ENCODE measurements around the gene GSE1. TPM values are rescaled to one million over a fixed set of nuclear protein-coding genes. Genes with fewer than 3 reads are reported as not detected.
A peak's percentile ranks its signal among the peaks of the same experiment; 100 is the strongest.

The GSE1 gene
- total and polyA plus RNA-seq, 2 donors from 2014 or later, result 9.5 to 92.8 TPM

DNA sequence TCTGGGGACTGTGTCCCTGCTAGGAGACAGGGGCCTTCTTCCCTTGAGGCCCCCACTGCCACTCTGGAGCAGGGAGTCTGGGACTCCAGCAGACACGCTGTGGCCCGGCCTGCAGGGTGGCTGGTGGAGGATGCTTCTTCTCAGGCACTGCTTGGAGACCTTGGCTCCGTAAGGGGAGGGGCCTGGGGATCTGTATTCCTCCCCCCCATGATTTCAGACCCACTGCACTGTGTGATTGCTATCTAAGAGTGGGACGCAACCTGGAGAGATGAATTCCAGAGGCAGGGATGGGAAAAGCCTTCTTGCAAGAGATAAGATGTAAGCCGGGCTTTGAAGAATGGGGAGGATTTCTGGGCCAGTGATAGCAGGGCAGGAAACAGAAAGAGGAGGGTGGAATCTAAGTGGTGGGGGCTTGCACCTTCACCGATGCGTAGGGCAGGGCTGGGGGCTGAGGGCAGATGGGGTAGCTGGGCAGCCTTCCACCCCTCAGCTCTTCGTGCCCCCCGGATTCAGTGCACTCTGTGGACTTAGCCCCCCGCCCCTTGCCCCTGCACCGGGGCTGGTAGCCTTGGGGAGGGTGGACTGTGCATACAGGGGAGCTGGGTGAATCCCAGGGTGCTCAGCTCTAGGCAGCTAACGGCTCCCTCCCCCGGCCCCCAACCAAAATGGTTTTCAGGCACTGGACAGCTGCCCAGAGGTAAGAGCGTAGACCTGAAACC lies 5.2 kb upstream of the GSE1 start:
- TF ChIP-seq, protein P1, sequence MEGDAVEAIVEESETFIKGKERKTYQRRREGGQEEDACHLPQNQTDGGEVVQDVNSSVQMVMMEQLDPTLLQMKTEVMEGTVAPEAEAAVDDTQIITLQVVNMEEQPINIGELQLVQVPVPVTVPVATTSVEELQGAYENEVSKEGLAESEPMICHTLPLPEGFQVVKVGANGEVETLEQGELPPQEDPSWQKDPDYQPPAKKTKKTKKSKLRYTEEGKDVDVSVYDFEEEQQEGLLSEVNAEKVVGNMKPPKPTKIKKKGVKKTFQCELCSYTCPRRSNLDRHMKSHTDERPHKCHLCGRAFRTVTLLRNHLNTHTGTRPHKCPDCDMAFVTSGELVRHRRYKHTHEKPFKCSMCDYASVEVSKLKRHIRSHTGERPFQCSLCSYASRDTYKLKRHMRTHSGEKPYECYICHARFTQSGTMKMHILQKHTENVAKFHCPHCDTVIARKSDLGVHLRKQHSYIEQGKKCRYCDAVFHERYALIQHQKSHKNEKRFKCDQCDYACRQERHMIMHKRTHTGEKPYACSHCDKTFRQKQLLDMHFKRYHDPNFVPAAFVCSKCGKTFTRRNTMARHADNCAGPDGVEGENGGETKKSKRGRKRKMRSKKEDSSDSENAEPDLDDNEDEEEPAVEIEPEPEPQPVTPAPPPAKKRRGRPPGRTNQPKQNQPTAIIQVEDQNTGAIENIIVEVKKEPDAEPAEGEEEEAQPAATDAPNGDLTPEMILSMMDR (IDR thresholded peaks at IDR 0.05; ENCODE audit: borderline replicate concordance, extremely low read depth, insufficient read depth), result no peak
- FAIRE-seq (no peak), DNase-seq (peak in 1 of 5 donors; percentile 66)
- intact Hi-C loops (cut with DNase I), result no loop called here
- Histone ChIP-seq H3K27ac (ENCODE audit: low read depth in 2 of 2, low read length in 2 of 2) (no peak overlapping the region), H3K27me3 (ENCODE audit: control insufficient read depth, insufficient read depth, low read length) (no peaks in the 10 kb centered on the region), H3K4me3 (ENCODE audit: low read length in 3 of 3) (no peak overlapping the region), H3K36me3 (ENCODE audit: control insufficient read depth in 2 of 3, insufficient read depth in 3 of 3, low read length in 3 of 3) (no peaks in the 10 kb centered on the region), H3K9me3 (ENCODE audit: control insufficient read depth in 2 of 3, insufficient read depth in 1 of 3, low read length in 3 of 3) (no peaks in the 10 kb centered on the region), H3K9ac (ENCODE audit: low read length in 3 of 3) (peak overlapping the region in 1 of 3 donors; percentile 19), H3K4me1 (ENCODE audit: control insufficient read depth in 2 of 3, insufficient read depth in 2 of 3, low read depth in 1 of 3, low read length in 3 of 3) (peaks cover 0 to 31% (median 20%) of the 10 kb centered on the region in 3 donors)

DNA sequence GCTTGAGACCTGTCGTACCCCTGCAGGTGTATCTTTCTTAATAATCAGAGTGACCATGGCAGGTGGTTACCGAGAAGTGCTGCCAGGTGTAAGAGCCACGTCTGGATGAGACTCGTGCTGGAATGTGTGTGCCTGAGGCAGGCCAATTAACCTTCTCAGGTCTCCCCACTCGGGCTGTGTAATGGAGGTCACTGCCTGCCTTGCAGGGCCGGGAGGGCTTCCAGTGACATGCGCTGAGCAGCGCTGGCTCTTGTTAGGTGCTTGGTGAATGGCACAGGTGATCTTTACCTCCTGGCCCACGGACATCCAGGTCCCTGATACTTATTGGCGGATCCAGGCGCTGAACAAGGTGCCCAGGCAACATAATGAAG lies 4.6 kb upstream of the GSE1 start:
- intact Hi-C loops (cut with DNase I), result no loop called here
- no peak overlapping the region for H3K4me3 ChIP-seq (ENCODE audit: low read length in 3 of 3)
- H3K9ac ChIP-seq (ENCODE audit: low read length in 3 of 3), result peak overlapping the region in 1 of 3 donors; percentile 19
- peaks cover 0 to 28% (median 16%) of the 10 kb centered on the region in 3 donors for H3K4me1 ChIP-seq (ENCODE audit: control insufficient read depth in 2 of 3, insufficient read depth in 2 of 3, low read depth in 1 of 3, low read length in 3 of 3)
- no peaks in the 10 kb centered on the region for H3K9me3 ChIP-seq (ENCODE audit: control insufficient read depth in 2 of 3, insufficient read depth in 1 of 3, low read length in 3 of 3)
- no peaks in the 10 kb centered on the region for H3K27me3 ChIP-seq (ENCODE audit: control insufficient read depth, insufficient read depth, low read length)
- H3K36me3 ChIP-seq (ENCODE audit: control insufficient read depth in 2 of 3, insufficient read depth in 3 of 3, low read length in 3 of 3), result no peaks in the 10 kb centered on the region
- TF ChIP-seq, protein P1 (IDR thresholded peaks at IDR 0.05; ENCODE audit: borderline replicate concordance, extremely low read depth, insufficient read depth), result no peak
- FAIRE-seq (no peak), DNase-seq (peak in 1 of 5 donors; percentile 68)
- no peak overlapping the region for H3K27ac ChIP-seq (ENCODE audit: low read depth in 2 of 2, low read length in 2 of 2)

DNA sequence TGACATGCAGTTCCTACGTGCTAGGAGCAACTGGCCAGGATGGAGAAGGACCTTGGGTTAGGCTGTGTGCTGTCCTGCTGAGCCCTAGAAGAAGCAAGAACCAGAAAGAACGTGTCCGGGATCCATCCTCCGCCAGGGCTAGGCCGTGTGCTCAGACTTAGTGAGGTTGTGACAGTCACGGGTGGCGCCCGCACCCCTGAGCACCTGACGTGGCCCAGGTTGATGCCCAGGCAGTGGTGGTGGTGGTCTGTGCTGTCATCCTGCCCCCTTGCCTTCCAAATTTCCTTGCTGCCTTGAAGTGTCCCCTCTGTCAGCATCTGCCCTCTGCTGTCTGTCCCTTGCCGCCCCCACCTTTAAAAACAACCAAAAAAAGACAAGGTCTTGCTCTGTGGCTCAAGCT lies 4.2 kb upstream of the GSE1 start:
- FAIRE-seq (no peak), DNase-seq (no peak)
- TF ChIP-seq, protein P1 (IDR thresholded peaks at IDR 0.05; ENCODE audit: borderline replicate concordance, extremely low read depth, insufficient read depth), result no peak
- Histone ChIP-seq H3K27ac (ENCODE audit: low read depth in 2 of 2, low read length in 2 of 2) (no peak overlapping the region), H3K9ac (ENCODE audit: low read length in 3 of 3) (no peak overlapping the region), H3K27me3 (ENCODE audit: control insufficient read depth, insufficient read depth, low read length) (no peaks in the 10 kb centered on the region), H3K36me3 (ENCODE audit: control insufficient read depth in 2 of 3, insufficient read depth in 3 of 3, low read length in 3 of 3) (no peaks in the 10 kb centered on the region), H3K9me3 (ENCODE audit: control insufficient read depth in 2 of 3, insufficient read depth in 1 of 3, low read length in 3 of 3) (no peaks in the 10 kb centered on the region), H3K4me3 (ENCODE audit: low read length in 3 of 3) (no peak overlapping the region), H3K4me1 (ENCODE audit: control insufficient read depth in 2 of 3, insufficient read depth in 2 of 3, low read depth in 1 of 3, low read length in 3 of 3) (peaks cover 0 to 28% (median 16%) of the 10 kb centered on the region in 3 donors)
- intact Hi-C loops (cut with DNase I), result no loop called here

Data from kidney (tissue), 14 donors.